Measurements from ENCODE around the gene PNMA3. TPM values are rescaled to one million over a fixed set of nuclear protein-coding genes. Genes with fewer than 3 reads are reported as not detected.
"Not testable (repeated sequence)": the region's sequence is repeated elsewhere in the genome, so short reads cannot be mapped to it uniquely, and the experiment has no call there.

Gene PNMA3
- not detected for total RNA-seq (2021; fragmentation: NEBNext Ultra II Directional; extraction: Animal tissue kit (Norgen Biotek cat#: 25700))
- long read RNA-seq, result 0 reads

GRCh38 chrX:153055871-153056749 lies at the start of gene PNMA3:
PNMA3 (plus strand) TSS chrX:153056470; CDS start chrX:153057056, 586 bp downstream.
- Mint-ChIP-seq H3K9me3 (no peaks in the 10 kb centered on the region), H3K4me3 (no peak within 1 kb of the TSS)
- TF ChIP-seq CTCF (IDR thresholded peaks at IDR 0.05), result no peak

GRCh38 chrX:153017174-153017573 lies 39.1 kb upstream of the PNMA3 start:
- H3K9me3 Mint-ChIP-seq; H3K4me1 Mint-ChIP-seq (ENCODE audit: low read depth); H3K4me3 Mint-ChIP-seq; H3K36me3 Mint-ChIP-seq (ENCODE audit: low read depth); DNase-seq; H3K27ac Mint-ChIP-seq: not testable (repeated sequence)
- peaks cover 19% of the 10 kb centered on the region; the same call in 1 of the 2 replicates for H3K27me3 Mint-ChIP-seq (ENCODE audit: insufficient read depth)

More at GRCh38 chrX:153055871-153056749, at the start of gene PNMA3:
- Mint-ChIP-seq H3K36me3 (ENCODE audit: low read depth) (no peaks in the 10 kb centered on the region), H3K27ac (no peak within 1 kb of the TSS), H3K27me3 (ENCODE audit: insufficient read depth) (peaks cover 14% of the 10 kb centered on the region), H3K4me1 (ENCODE audit: low read depth) (no peaks in the 10 kb centered on the region)
- no peak for DNase-seq

- no peak for DNase-seq
- H3K4me1 Mint-ChIP-seq (ENCODE audit: low read depth), result no peaks in the 10 kb centered on the region
- peaks cover 19% of the 10 kb centered on the region for H3K27me3 Mint-ChIP-seq (ENCODE audit: insufficient read depth)
- TF ChIP-seq CTCF (IDR thresholded peaks at IDR 0.05), result no peak
- H3K9me3 Mint-ChIP-seq, result no peaks in the 10 kb centered on the region
- H3K27ac Mint-ChIP-seq, result no peak overlapping the region
- no peaks in the 10 kb centered on the region for H3K36me3 Mint-ChIP-seq (ENCODE audit: low read depth)
- no peak overlapping the region for H3K4me3 Mint-ChIP-seq
Observed at GRCh38 chrX:153019166-153019565, 37.1 kb upstream of the PNMA3 start.

GRCh38 chrX:153026501-153026900 lies 29.8 kb upstream of the PNMA3 start:
- DNase-seq; H3K36me3 Mint-ChIP-seq (ENCODE audit: low read depth): not testable (repeated sequence)

GRCh38 chrX:153028487-153028886 lies 27.8 kb upstream of the PNMA3 start:
- H3K36me3 Mint-ChIP-seq (ENCODE audit: low read depth); H3K9me3 Mint-ChIP-seq; H3K27ac Mint-ChIP-seq; DNase-seq; H3K27me3 Mint-ChIP-seq (ENCODE audit: insufficient read depth); H3K4me1 Mint-ChIP-seq (ENCODE audit: low read depth); H3K4me3 Mint-ChIP-seq: not testable (repeated sequence)

More at GRCh38 chrX:153026501-153026900, 29.8 kb upstream of the PNMA3 start:
- not testable (repeated sequence) for H3K9me3 Mint-ChIP-seq; H3K27ac Mint-ChIP-seq; H3K4me3 Mint-ChIP-seq; H3K4me1 Mint-ChIP-seq (ENCODE audit: low read depth); H3K27me3 Mint-ChIP-seq (ENCODE audit: insufficient read depth)

GRCh38 chrX:153029162-153029561 lies 27.1 kb upstream of the PNMA3 start:
- DNase-seq, result no peak
- Mint-ChIP-seq H3K4me3 (no peak overlapping the region), H3K27ac (no peak overlapping the region), H3K36me3 (ENCODE audit: low read depth) (no peaks in the 10 kb centered on the region), H3K27me3 (ENCODE audit: insufficient read depth) (no peaks in the 10 kb centered on the region), H3K9me3 (0 out of 2 replicates have a peak, but pooled peaks cover 3% of the 10 kb centered on the region), H3K4me1 (ENCODE audit: low read depth) (no peaks in the 10 kb centered on the region)
- no peak for TF ChIP-seq CTCF (IDR thresholded peaks at IDR 0.05)

- no peaks in the 10 kb centered on the region; the same call in 1 of the 2 replicates for H3K27me3 Mint-ChIP-seq (ENCODE audit: insufficient read depth)
- no peak overlapping the region for H3K4me3 Mint-ChIP-seq
- 0 out of 2 replicates have a peak, but pooled peaks cover 3% of the 10 kb centered on the region for H3K9me3 Mint-ChIP-seq
- H3K27ac Mint-ChIP-seq, result no peak overlapping the region
- no peak for DNase-seq
- no peaks in the 10 kb centered on the region for H3K4me1 Mint-ChIP-seq (ENCODE audit: low read depth)
- TF ChIP-seq CTCF (IDR thresholded peaks at IDR 0.05), result no peak
- no peaks in the 10 kb centered on the region for H3K36me3 Mint-ChIP-seq (ENCODE audit: low read depth)
Observed at GRCh38 chrX:153029875-153030274, 26.4 kb upstream of the PNMA3 start.
